HCT116 (cell line): ENCODE measurements around the gene ZNF30. TPM values are rescaled to one million over a fixed set of nuclear protein-coding genes. Genes with fewer than 3 reads are reported as not detected.

Experiments
- ATAC-seq: fragments of 200-7000 bp; cut with Tn5 transposase; 2 replicates; pipeline ENCODE4 v1.9.1; 2020; ENCODE audit warnings: mild to moderate bottlenecking, moderate library complexity
- Bru-seq: library from RNA; stranded (reverse); fragments of 400-500 nt; gene quantifications from one replicate; lab custom pipeline; 2021; lab: Mats Ljungman, UMichigan
- BruChase-seq, 2 experiments: library from RNA; stranded (reverse); fragments of 400-500 nt; gene quantifications; one replicate each; lab custom pipeline; 2021; lab: Mats Ljungman, UMichigan
- BruUV-seq: library from RNA; stranded (reverse); fragments of 400-500 nt; replicated peaks from 2 replicates; lab custom pipeline; 2021; lab: Mats Ljungman, UMichigan
- CTCF ChIA-PET: fragments of 300-600 bp; sonication (Branson Sonifier 250); formaldehyde crosslinking; loops from one replicate; lab custom pipeline; 2021; ENCODE audit warnings: antibody characterized with exemption; lab: Charles Lee
- POLR2A ChIA-PET: fragments of 300-600, 350-600 bp; sonication (Branson Sonifier 250); formaldehyde crosslinking; loops from one replicate; lab custom pipeline; 2021; ENCODE audit warnings: antibody characterized with exemption; lab: Charles Lee
- RAD21 ChIA-PET, 2 experiments: fragments of 300-600 bp; sonication (Branson Sonifier 250); formaldehyde crosslinking; loops; one replicate each; lab custom pipeline; 2023; ENCODE audit warnings: low total read pairs in 2 of 2; ENCODE audit not compliant: uncharacterized antibody in 2 of 2, unreplicated experiment in 2 of 2, low non-redundant PET in 1 of 2; lab: Charles Lee
- DNase-seq: peaks from one replicate; pipeline ENCODE4 v3.0.0-alpha.2; 2010; ENCODE audit warnings: low read depth, low spot score
- H2AFZ ChIP-seq: fragments of 200-600 bp; shearing (Covaris generic), sonication (generic); 2 replicates; pipeline ENCODE4 v1.6.1; 2017; ENCODE audit warnings: low read depth, mixed run types, mixed read lengths, antibody characterized with exemption, low read length; ENCODE audit not compliant: poor library complexity, severe bottlenecking
- H3K27ac ChIP-seq: 2 replicates; pipeline ENCODE4 v1.5.1; 2012; ENCODE audit warnings: low read depth, low read length
- H3K27me3 ChIP-seq: fragments of 200-600 bp; sonication (generic); 2 replicates; pipeline ENCODE4 v1.6.1; 2016; ENCODE audit warnings: mixed run types, low read length, mixed read lengths; ENCODE audit not compliant: insufficient read depth
- H3K36me3 ChIP-seq, 2 experiments: fragments of 200-500 bp in 1 of 2; fragments of 200-600 bp in 1 of 2; sonication (Bioruptor generic) in 1 of 2; sonication (generic) in 1 of 2; 2 replicates each; pipeline versions ENCODE4 v1.5.1 to v1.6.1; 2014 to 2016; ENCODE audit warnings: low read length in 2 of 2, inconsistent platforms in 1 of 2, mixed read lengths in 1 of 2, mixed run types in 1 of 2; ENCODE audit not compliant: insufficient read depth in 2 of 2, control insufficient read depth in 1 of 2
- H3K4me1 ChIP-seq, 2 experiments: fragments of 200-600 bp in 1 of 2; sonication (generic) in 1 of 2; 2 replicates each; pipeline versions ENCODE4 v1.5.1 to v1.6.1; 2012 to 2017; ENCODE audit warnings: low read length in 2 of 2, inconsistent platforms in 1 of 2, mild to moderate bottlenecking in 1 of 2, mixed read lengths in 1 of 2, mixed run types in 1 of 2, moderate library complexity in 1 of 2; ENCODE audit not compliant: insufficient read depth in 2 of 2, control insufficient read depth in 1 of 2
- H3K4me2 ChIP-seq: fragments of 200-600 bp; sonication (generic); 2 replicates; pipeline ENCODE4 v1.6.1; 2017; ENCODE audit warnings: mixed run types, low read length, mixed read lengths
- H3K4me3 ChIP-seq, 2 experiments: fragments of 200-600 bp in 1 of 2; sonication (generic) in 1 of 2; replicated peaks in 1 of 2; 2 replicates each; pipeline ENCODE4 v1.5.1; 2011 to 2016; ENCODE audit warnings: low read length in 2 of 2, control low read depth in 1 of 2, low read depth in 1 of 2, mild to moderate bottlenecking in 1 of 2, mixed read lengths in 1 of 2, mixed run types in 1 of 2
- H3K79me2 ChIP-seq: fragments of 200-600 bp; sonication (generic); 2 replicates; pipeline ENCODE4 v1.6.1; 2017; ENCODE audit warnings: mild to moderate bottlenecking, mixed run types, low read length, moderate library complexity, mixed read lengths; ENCODE audit not compliant: insufficient read depth
- H3K9ac ChIP-seq: fragments of 200-600 bp; sonication (generic); 2 replicates; pipeline ENCODE4 v1.6.1; 2016; ENCODE audit warnings: low read length, mixed read lengths
- H3K9me2 ChIP-seq: fragments of 200-600 bp; sonication (generic), shearing (Covaris generic); 2 replicates; pipeline ENCODE4 v1.6.1; 2017; ENCODE audit warnings: mixed run types, mild to moderate bottlenecking, moderate library complexity; ENCODE audit not compliant: insufficient read depth
- H3K9me3 ChIP-seq, 2 experiments: fragments of 200-500 bp in 1 of 2; fragments of 200-600 bp in 1 of 2; sonication (Bioruptor generic) in 1 of 2; sonication (generic) in 1 of 2; 2 replicates each; pipeline ENCODE4 v1.6.1; 2014 to 2017; ENCODE audit warnings: low read length in 2 of 2, mixed read lengths in 2 of 2, inconsistent platforms in 1 of 2, low read depth in 1 of 2, mild to moderate bottlenecking in 1 of 2, mixed run types in 1 of 2, moderate library complexity in 1 of 2; ENCODE audit not compliant: control insufficient read depth in 1 of 2, insufficient read depth in 1 of 2
- H4K20me1 ChIP-seq: fragments of 200-600 bp; sonication (generic), shearing (Covaris generic); 2 replicates; pipeline ENCODE4 v1.6.1; 2017; ENCODE audit warnings: mixed run types, mild to moderate bottlenecking, moderate library complexity; ENCODE audit not compliant: insufficient read depth
- CBX3 ChIP-seq: IDR thresholded peaks from 2 replicates; pipeline ENCODE4 v1.6.1; 2012; ENCODE audit warnings: low read depth
- EGR1 ChIP-seq: IDR thresholded peaks from 2 replicates; pipeline ENCODE4 v1.6.1; 2012; ENCODE audit warnings: low read depth
- EZH2phosphoT487 ChIP-seq: fragments of 200-600 bp; IDR thresholded peaks from 2 replicates; pipeline ENCODE4 v1.6.1; 2018; ENCODE audit warnings: antibody characterized with exemption, borderline replicate concordance
- FOSL1 ChIP-seq: IDR thresholded peaks from 2 replicates; pipeline ENCODE4 v1.6.1; 2012; ENCODE audit warnings: low read depth
- JUND ChIP-seq: IDR thresholded peaks from 2 replicates; pipeline ENCODE4 v1.6.1; 2012
- POLR2AphosphoS5 ChIP-seq: IDR thresholded peaks from 2 replicates; pipeline ENCODE4 v1.6.1; 2011; ENCODE audit warnings: mild to moderate bottlenecking, low read depth, low read length, moderate library complexity
- SIN3A ChIP-seq: IDR thresholded peaks from 2 replicates; pipeline ENCODE4 v1.6.1; 2012; ENCODE audit warnings: low read depth
- YY1 ChIP-seq: IDR thresholded peaks from 2 replicates; pipeline ENCODE4 v1.6.1; 2011; ENCODE audit warnings: low read length, low read depth, moderate library complexity, mild to moderate bottlenecking; ENCODE audit not compliant: insufficient replicate concordance; ENCODE audit errors: extremely low read depth
- ZFX ChIP-seq: fragments of 450-650 bp; IDR thresholded peaks from 2 replicates; pipeline ENCODE4 v1.6.1; 2017
- ZNF274 ChIP-seq: fragments of 200-500 bp; sonication (Bioruptor generic); IDR thresholded peaks from 2 replicates; pipeline ENCODE4 v1.6.1; 2014; ENCODE audit warnings: mild to moderate bottlenecking, low read depth, low read length, inconsistent platforms
- intact Hi-C: fragments of 100-400 bp; cut with micrococcal nuclease; formaldehyde crosslinking; loops from 2 replicates; pipeline ENCODE4 v1.10.0; 2022
- long read RNA-seq: library from polyadenylated mRNA; unstranded; transcript quantifications from one replicate; pipeline ENCODE4 v2.0.0, GENCODE V29; 2021; ENCODE audit not compliant: unreplicated experiment
- polyA plus RNA-seq: library from polyadenylated mRNA; unstranded; fragments of >200 nt; gene quantifications from 2 replicates; pipeline ENCODE4 v1.2.1, GENCODE V29; 2012; ENCODE audit warnings: missing spikeins
- total RNA-seq: library from RNA; stranded (reverse); gene quantifications from one replicate; pipeline ENCODE4 v1.2.1, GENCODE V29; 2021; ENCODE audit not compliant: unreplicated experiment
- TF ChIP-seq, protein P1 (sequence below): IDR thresholded peaks from 2 replicates; pipeline ENCODE4 v1.6.1; 2012; ENCODE audit warnings: low read depth
- TF ChIP-seq, protein P2 (sequence below): IDR thresholded peaks from 2 replicates; pipeline ENCODE4 v1.6.1; 2012
- TF ChIP-seq, protein P3 (sequence below): IDR thresholded peaks from 2 replicates; pipeline ENCODE4 v1.6.1; 2011; ENCODE audit warnings: mild to moderate bottlenecking, low read length, moderate library complexity; ENCODE audit not compliant: insufficient replicate concordance; ENCODE audit errors: extremely low read depth
- TF ChIP-seq, protein P4 (sequence below): IDR thresholded peaks from 2 replicates; pipeline ENCODE4 v1.6.1; 2012

Gene ZNF30
- total RNA-seq (4.1 TPM), Bru-seq, nascent RNA (percentile 36 among the genes with signal in this experiment), BruChase-seq, experiment 1, labeled RNA remaining after a 6-hour chase (percentile 34 among the genes with signal in this experiment), BruChase-seq, experiment 2, labeled RNA remaining after a 2-hour chase (percentile 38 among the genes with signal in this experiment)
- polyA plus RNA-seq, result 0.89 and 1.3 TPM in 2 replicates
- long read RNA-seq, partial matches to known transcripts, result 0 of 2 reads
- long read RNA-seq, other reads (novel, unspliced or antisense), result 1 of 2 reads

DNA sequence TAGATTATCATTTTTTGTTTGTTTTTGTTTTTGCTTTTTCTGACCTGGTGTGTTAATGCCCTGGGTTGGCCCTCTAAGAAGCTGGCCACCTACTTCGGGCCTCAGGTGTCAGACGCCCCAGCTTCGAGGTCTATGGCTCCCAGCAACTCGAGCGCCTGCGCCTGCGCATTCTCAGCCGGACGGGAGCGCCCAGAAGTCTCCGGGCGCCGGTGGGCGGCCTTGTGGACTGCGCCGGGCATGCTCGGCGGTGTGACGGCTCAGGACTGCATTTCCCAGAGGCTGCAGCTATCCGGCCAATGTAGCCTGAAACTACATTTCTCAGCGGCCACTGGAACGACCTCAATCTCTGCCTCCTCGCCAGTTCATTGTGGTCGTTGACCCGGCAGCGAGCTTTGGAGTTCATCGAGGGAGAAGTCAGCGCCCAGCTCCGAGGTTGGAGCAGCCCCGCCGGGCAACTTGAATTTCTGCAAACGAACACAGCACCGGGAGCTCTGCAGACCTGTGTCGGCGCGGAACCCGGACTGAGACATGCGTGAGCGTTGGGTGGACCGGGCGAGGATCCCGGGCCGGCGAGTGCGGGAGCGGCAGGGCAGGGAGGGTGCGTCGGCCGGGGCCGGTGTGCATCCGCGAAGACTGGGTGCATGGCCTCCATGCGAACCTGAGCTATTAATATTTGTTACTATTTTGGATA is at the start of gene ZNF30:
ZNF30 (plus strand) TSS at position 219 of the 691 bp plus-strand sequence. CDS start 3,045 bp downstream, outside the sequence.
- BruUV-seq, result TSS peak; percentile 46
- intact Hi-C loops, result no loop called here
- ATAC-seq, result peak; percentile 97
- no peaks in the 10 kb centered on the region for H3K79me2 ChIP-seq
- no peaks in the 10 kb centered on the region for H3K9me3 ChIP-seq
- H3K9ac ChIP-seq, result peak within 1 kb of the TSS; percentile 59
- TF ChIP-seq, protein P1, sequence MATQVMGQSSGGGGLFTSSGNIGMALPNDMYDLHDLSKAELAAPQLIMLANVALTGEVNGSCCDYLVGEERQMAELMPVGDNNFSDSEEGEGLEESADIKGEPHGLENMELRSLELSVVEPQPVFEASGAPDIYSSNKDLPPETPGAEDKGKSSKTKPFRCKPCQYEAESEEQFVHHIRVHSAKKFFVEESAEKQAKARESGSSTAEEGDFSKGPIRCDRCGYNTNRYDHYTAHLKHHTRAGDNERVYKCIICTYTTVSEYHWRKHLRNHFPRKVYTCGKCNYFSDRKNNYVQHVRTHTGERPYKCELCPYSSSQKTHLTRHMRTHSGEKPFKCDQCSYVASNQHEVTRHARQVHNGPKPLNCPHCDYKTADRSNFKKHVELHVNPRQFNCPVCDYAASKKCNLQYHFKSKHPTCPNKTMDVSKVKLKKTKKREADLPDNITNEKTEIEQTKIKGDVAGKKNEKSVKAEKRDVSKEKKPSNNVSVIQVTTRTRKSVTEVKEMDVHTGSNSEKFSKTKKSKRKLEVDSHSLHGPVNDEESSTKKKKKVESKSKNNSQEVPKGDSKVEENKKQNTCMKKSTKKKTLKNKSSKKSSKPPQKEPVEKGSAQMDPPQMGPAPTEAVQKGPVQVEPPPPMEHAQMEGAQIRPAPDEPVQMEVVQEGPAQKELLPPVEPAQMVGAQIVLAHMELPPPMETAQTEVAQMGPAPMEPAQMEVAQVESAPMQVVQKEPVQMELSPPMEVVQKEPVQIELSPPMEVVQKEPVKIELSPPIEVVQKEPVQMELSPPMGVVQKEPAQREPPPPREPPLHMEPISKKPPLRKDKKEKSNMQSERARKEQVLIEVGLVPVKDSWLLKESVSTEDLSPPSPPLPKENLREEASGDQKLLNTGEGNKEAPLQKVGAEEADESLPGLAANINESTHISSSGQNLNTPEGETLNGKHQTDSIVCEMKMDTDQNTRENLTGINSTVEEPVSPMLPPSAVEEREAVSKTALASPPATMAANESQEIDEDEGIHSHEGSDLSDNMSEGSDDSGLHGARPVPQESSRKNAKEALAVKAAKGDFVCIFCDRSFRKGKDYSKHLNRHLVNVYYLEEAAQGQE, result no peak
- TF ChIP-seq FOSL1, result no peak
- no peak for TF ChIP-seq JUND
- TF ChIP-seq SIN3A, result peak; percentile 28; the same call in 1 of the 2 replicates
- TF ChIP-seq, protein P2, sequence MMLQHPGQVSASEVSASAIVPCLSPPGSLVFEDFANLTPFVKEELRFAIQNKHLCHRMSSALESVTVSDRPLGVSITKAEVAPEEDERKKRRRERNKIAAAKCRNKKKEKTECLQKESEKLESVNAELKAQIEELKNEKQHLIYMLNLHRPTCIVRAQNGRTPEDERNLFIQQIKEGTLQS, result no peak
- TF ChIP-seq EGR1, result no peak
- peak; percentile 24 for TF ChIP-seq YY1
- TF ChIP-seq, protein P3, sequence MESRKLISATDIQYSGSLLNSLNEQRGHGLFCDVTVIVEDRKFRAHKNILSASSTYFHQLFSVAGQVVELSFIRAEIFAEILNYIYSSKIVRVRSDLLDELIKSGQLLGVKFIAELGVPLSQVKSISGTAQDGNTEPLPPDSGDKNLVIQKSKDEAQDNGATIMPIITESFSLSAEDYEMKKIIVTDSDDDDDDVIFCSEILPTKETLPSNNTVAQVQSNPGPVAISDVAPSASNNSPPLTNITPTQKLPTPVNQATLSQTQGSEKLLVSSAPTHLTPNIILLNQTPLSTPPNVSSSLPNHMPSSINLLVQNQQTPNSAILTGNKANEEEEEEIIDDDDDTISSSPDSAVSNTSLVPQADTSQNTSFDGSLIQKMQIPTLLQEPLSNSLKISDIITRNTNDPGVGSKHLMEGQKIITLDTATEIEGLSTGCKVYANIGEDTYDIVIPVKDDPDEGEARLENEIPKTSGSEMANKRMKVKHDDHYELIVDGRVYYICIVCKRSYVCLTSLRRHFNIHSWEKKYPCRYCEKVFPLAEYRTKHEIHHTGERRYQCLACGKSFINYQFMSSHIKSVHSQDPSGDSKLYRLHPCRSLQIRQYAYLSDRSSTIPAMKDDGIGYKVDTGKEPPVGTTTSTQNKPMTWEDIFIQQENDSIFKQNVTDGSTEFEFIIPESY, result no peak
- TF ChIP-seq ZFX, result no peak
- TF ChIP-seq, protein P4, sequence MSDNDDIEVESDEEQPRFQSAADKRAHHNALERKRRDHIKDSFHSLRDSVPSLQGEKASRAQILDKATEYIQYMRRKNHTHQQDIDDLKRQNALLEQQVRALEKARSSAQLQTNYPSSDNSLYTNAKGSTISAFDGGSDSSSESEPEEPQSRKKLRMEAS, result peak; percentile 67
- no peak for TF ChIP-seq EZH2phosphoT487
- TF ChIP-seq ZNF274, result no peak
- peak; percentile 52 for TF ChIP-seq POLR2AphosphoS5
- no peak for TF ChIP-seq CBX3
- TF ChIP-seq, all 23 proteins: peak for 4
- no peaks in the 10 kb centered on the region; a peak in 1 of 4 replicates for H3K36me3 ChIP-seq
- ChIA-PET POLR2A (no interaction called here), CTCF (no interaction called here), RAD21 (no interaction called here)
- H3K9me2 ChIP-seq, result no peaks in the 10 kb centered on the region
- H3K4me2 ChIP-seq, result peak within 1 kb of the TSS; percentile 75
- DNase-seq, result peak; percentile 48
- H3K27ac ChIP-seq, result peak within 1 kb of the TSS; percentile 75
- H3K4me3 ChIP-seq, result peak within 1 kb of the TSS; percentile 50 to 69
- no peaks in the 10 kb centered on the region for H3K4me1 ChIP-seq
- H4K20me1 ChIP-seq, result no peaks in the 10 kb centered on the region
- peaks cover 3% of the 10 kb centered on the region; the same call in 1 of the 2 replicates for H3K27me3 ChIP-seq
- H2AFZ ChIP-seq, result no peak within 1 kb of the TSS
